ENCODE results near the gene CXCL1.
A peak's percentile ranks its signal among the peaks of the same experiment; 100 is the strongest.

CXCL1 gene

DNA sequence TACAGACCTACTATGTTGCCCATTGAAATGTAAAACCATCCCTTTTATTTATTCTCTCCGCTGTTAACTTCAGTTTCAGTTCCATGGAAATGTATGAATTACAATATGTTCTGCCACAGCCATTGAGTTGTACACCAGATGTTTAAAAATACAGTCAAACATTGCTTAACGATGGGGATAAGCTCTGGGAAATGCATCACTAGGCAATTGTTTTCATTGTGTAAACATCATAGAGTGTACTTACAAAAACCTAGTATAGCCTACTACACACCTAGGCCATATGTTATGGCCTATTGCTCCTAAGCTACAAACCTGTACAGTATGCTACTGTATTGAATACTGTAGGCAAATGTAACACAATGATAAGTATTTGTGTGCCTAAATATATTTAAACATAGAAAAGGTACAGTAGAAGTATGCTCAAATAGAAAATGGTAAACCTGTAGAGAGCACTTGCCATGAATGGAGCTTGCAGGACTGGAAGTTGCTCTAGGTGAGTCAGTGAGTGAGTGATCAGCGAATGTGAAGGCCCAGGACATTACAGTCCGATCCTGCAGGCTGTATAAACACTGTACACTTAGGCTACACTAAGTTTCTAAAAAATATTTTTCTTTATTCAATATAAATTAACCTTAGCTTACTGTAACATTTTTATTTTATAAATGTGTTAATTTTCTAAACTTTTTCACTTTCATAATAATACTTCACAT lies 18.8 kb upstream of the CXCL1 start:
- TF ChIP-seq, protein P1, sequence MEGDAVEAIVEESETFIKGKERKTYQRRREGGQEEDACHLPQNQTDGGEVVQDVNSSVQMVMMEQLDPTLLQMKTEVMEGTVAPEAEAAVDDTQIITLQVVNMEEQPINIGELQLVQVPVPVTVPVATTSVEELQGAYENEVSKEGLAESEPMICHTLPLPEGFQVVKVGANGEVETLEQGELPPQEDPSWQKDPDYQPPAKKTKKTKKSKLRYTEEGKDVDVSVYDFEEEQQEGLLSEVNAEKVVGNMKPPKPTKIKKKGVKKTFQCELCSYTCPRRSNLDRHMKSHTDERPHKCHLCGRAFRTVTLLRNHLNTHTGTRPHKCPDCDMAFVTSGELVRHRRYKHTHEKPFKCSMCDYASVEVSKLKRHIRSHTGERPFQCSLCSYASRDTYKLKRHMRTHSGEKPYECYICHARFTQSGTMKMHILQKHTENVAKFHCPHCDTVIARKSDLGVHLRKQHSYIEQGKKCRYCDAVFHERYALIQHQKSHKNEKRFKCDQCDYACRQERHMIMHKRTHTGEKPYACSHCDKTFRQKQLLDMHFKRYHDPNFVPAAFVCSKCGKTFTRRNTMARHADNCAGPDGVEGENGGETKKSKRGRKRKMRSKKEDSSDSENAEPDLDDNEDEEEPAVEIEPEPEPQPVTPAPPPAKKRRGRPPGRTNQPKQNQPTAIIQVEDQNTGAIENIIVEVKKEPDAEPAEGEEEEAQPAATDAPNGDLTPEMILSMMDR (IDR thresholded peaks at IDR 0.05; ENCODE audit: low read depth, low read length) = no peak
- in situ Hi-C loops (cut with HindIII; ENCODE audit: low sequenced_read_pairs) = no loop called here
- H3K4me3 ChIP-seq (ENCODE audit: low read depth, low read length) = no peak overlapping the region
- DNase-seq (ENCODE audit: low read depth, low spot score) = no peak

DNA sequence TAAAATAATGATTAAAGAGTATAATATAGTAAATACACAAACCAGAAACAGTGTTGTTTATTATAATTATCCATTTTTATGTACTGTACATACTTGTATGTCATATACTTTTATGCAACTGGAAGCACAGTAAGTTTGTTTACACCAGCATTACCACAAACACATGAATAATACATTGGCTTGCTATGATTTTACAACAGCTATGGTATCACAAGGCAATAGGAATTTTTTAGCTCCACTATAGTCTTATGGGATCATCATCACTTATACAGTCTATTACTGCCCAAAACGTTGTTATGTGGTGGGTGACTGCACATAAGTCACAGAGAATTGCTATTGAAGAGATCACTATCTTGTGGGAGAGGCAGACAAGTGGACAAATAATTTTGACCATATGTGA lies 17.9 kb upstream of the CXCL1 start:
- in situ Hi-C loops (cut with HindIII; ENCODE audit: low sequenced_read_pairs) = no loop called here
- no peak overlapping the region for H3K4me3 ChIP-seq (ENCODE audit: low read depth, low read length)
- TF ChIP-seq, protein P1 (IDR thresholded peaks at IDR 0.05; ENCODE audit: low read depth, low read length) = no peak
- DNase-seq (ENCODE audit: low read depth, low spot score) = no peak

DNA sequence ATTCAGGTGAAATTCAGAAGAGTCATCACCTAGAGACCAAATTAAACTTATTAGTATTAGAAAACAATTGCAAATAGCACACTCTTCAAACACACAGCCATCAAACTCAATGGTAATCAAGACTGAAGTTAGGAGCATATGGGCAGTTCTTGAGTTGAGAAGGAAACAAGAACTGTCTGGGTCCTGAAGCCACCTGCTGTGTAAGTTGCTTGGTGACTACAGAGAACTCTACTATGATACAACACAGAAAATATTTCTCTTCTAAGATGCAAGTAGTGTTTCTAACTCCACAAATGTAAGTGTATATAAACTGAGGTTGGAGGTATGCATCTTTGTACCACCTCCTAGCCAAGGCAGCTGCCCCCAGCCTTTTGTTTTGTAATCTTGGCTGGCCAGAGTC lies 16.4 kb upstream of the CXCL1 start:
- TF ChIP-seq, protein P1 (IDR thresholded peaks at IDR 0.05; ENCODE audit: low read depth, low read length) = no peak
- in situ Hi-C loops (cut with HindIII; ENCODE audit: low sequenced_read_pairs) = no loop called here
- H3K4me3 ChIP-seq (ENCODE audit: low read depth, low read length) = no peak overlapping the region
- DNase-seq (ENCODE audit: low read depth, low spot score) = peak; percentile 54

DNA sequence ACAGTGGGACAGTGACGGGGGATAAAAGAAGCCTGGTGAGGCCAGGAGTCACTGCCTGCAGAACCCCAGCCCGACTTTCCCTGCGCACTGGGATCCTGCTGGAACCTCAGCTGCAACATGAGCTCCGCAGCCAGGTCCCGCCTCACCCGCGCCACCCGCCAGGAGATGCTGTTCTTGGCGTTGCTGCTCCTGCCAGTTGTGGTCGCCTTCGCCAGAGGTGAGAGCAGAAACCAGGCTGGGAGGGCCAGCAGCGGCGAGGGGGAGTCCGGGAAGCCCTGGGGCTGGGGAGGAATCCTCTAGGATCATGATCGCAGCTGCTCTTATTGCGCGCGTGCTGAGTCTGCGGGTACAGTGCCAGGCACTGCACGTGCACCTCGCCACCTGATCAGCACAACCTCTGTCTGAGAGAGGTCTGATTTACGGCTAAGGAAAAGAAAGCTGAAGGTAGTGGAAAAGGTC lies 15.9 kb upstream of the CXCL1 start, which contains the start of gene PF4V1:
TSS of gene PF4V1 (plus strand) at position 51 of the 459 bp plus-strand sequence. CDS start at position 118, 67 bp downstream.
- TF ChIP-seq, protein P1 (IDR thresholded peaks at IDR 0.05; ENCODE audit: low read depth, low read length) = peak; percentile 42
- in situ Hi-C loops (cut with HindIII; ENCODE audit: low sequenced_read_pairs) = no loop called here
- peak; percentile 53 for DNase-seq (ENCODE audit: low read depth, low spot score)
- H3K4me3 ChIP-seq (ENCODE audit: low read depth, low read length) = no peak within 1 kb of the TSS

DNA sequence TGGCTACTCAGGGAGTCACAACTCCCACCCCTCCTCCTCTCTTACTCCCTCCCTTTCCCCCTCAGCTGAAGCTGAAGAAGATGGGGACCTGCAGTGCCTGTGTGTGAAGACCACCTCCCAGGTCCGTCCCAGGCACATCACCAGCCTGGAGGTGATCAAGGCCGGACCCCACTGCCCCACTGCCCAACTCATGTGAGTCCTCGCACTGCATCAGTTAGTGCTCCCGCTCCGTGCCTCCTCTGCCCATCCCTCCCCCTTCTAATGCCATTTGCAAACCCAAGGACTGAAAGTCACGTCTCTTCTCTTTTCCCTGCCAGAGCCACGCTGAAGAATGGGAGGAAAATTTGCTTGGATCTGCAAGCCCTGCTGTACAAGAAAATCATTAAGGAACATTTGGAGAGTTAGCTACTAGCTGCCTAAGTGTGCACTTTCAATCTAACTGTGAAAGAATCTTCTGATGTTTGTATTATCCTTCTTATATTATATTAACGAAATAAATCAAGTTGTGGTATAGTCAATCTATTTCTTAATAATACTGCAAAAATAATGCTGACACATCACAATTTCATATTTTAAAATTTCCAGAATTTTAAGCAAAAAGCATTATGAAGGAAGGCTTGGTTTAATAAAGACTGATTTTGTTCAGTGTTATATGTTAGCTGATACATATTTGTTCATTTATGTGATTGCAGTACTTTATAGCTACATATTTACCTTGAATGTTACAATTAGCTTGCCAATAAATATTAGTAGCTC lies 15.3 kb upstream of the CXCL1 start:
- TF ChIP-seq, protein P1 (IDR thresholded peaks at IDR 0.05; ENCODE audit: low read depth, low read length) = no peak
- H3K4me3 ChIP-seq (ENCODE audit: low read depth, low read length) = no peak overlapping the region
- no peak for DNase-seq (ENCODE audit: low read depth, low spot score)
- in situ Hi-C loops (cut with HindIII; ENCODE audit: low sequenced_read_pairs) = no loop called here

DNA sequence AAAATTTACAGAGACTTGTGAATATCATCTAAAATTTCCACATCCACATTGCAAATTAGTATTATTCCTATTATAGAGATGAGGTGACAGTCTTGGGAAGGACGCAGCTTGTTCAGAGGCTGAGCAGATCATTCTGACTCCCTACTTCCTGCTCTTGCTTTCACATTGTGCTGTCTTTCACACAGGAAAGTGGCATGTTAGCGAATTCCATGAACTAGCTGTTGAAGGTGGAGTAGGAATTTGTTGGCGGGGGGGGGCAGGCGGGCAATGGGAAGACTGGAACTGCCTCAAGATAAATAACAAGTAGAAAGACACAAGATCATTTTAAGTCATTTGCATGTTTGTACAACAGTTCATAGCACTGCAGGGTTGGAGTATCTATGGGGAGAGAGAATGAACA lies 13.8 kb upstream of the CXCL1 start:
- peak; percentile 36 for DNase-seq (ENCODE audit: low read depth, low spot score)
- TF ChIP-seq, protein P1 (IDR thresholded peaks at IDR 0.05; ENCODE audit: low read depth, low read length) = no peak
- H3K4me3 ChIP-seq (ENCODE audit: low read depth, low read length) = no peak overlapping the region
- in situ Hi-C loops (cut with HindIII; ENCODE audit: low sequenced_read_pairs) = no loop called here
